Progenitor cell of endocrine pancreas (in vitro differentiated cells): ENCODE results near the gene TADA3. TPM values are rescaled to one million over a fixed set of nuclear protein-coding genes. Genes with fewer than 3 reads are reported as not detected.

ENCODE experiments used
- DNase-seq: peaks from one replicate; pipeline ENCODE4 v3.0.0; 2021; ENCODE audit warnings: low spot score; ENCODE audit not compliant: unreplicated experiment
- H3K27ac Mint-ChIP-seq: 2 replicates; pipeline ENCODE4 v1.8.0; 2021; ENCODE audit warnings: mild to moderate bottlenecking, moderate library complexity, mixed read lengths
- H3K27me3 Mint-ChIP-seq: 2 replicates; pipeline ENCODE4 v1.8.0; 2021; ENCODE audit warnings: mixed read lengths
- H3K36me3 Mint-ChIP-seq: 2 replicates; pipeline ENCODE4 v1.8.0; 2022; ENCODE audit warnings: mixed read lengths; ENCODE audit not compliant: insufficient read depth
- H3K4me1 Mint-ChIP-seq: 2 replicates; pipeline ENCODE4 v1.8.0; 2021; ENCODE audit warnings: low read depth, mixed read lengths
- H3K4me3 Mint-ChIP-seq: 2 replicates; pipeline ENCODE4 v1.8.0; 2021; ENCODE audit warnings: low read depth, mild to moderate bottlenecking, moderate library complexity, mixed read lengths
- H3K9me3 Mint-ChIP-seq: 2 replicates; pipeline ENCODE4 v1.8.0; 2021; ENCODE audit warnings: low read depth, mixed read lengths
- CTCF ChIP-seq: fragments of 200-600 bp; sonication (generic); IDR thresholded peaks from one replicate; pipeline ENCODE4 v1.5.0; 2021; ENCODE audit warnings: antibody characterized with exemption, mild to moderate bottlenecking; ENCODE audit not compliant: unreplicated experiment
- total RNA-seq: library from RNA; stranded (reverse); gene quantifications from 2 replicates; pipeline ENCODE4 v1.2.1, GENCODE V29; 2021

Gene TADA3
- total RNA-seq, 1 donor from 2014 or later, result 70.8 TPM

- TF ChIP-seq CTCF, result no peak
- no peaks in the 10 kb centered on the region for H3K4me1 Mint-ChIP-seq
- no peak overlapping the region for H3K27ac Mint-ChIP-seq
- no peak for DNase-seq
- no peak overlapping the region for H3K4me3 Mint-ChIP-seq
- H3K27me3 Mint-ChIP-seq, result no peaks in the 10 kb centered on the region
- no peaks in the 10 kb centered on the region for H3K9me3 Mint-ChIP-seq
- H3K36me3 Mint-ChIP-seq, result peaks cover 10% of the 10 kb centered on the region
Measured at GRCh38 chr3:9739181-9739580, 53.1 kb downstream of the TADA3 start.

- H3K27ac Mint-ChIP-seq, result no peak overlapping the region
Measured at GRCh38 chr3:9736831-9737230, 55.4 kb downstream of the TADA3 start.

GRCh38 chr3:9732740-9733115, 59.5 kb downstream of the TADA3 start:
- H3K27ac Mint-ChIP-seq, result peak overlapping the region; percentile 88
- peaks cover 3% of the 10 kb centered on the region for H3K27me3 Mint-ChIP-seq
- H3K36me3 Mint-ChIP-seq, result peaks cover 2% of the 10 kb centered on the region
- peaks cover 13% of the 10 kb centered on the region for H3K4me1 Mint-ChIP-seq
- no peaks in the 10 kb centered on the region for H3K9me3 Mint-ChIP-seq
- H3K4me3 Mint-ChIP-seq, result peak overlapping the region; percentile 96
- TF ChIP-seq CTCF, result no peak
- no peak for DNase-seq

More at GRCh38 chr3:9736831-9737230, 55.4 kb downstream of the TADA3 start:
- Mint-ChIP-seq H3K9me3 (no peaks in the 10 kb centered on the region), H3K4me1 (peaks cover 9% of the 10 kb centered on the region), H3K4me3 (no peak overlapping the region), H3K27me3 (no peaks in the 10 kb centered on the region), H3K36me3 (peaks cover 9% of the 10 kb centered on the region)
- TF ChIP-seq CTCF, result no peak
- DNase-seq, result no peak

- TF ChIP-seq CTCF, result no peak
- peak overlapping the region; percentile 88 for H3K27ac Mint-ChIP-seq
- DNase-seq, result no peak
- H3K27me3 Mint-ChIP-seq, result peaks cover 8% of the 10 kb centered on the region
- H3K4me1 Mint-ChIP-seq, result peaks cover 13% of the 10 kb centered on the region
- H3K9me3 Mint-ChIP-seq, result no peaks in the 10 kb centered on the region
- peaks cover 2% of the 10 kb centered on the region for H3K36me3 Mint-ChIP-seq
- H3K4me3 Mint-ChIP-seq, result peak overlapping the region; percentile 96
Measured at GRCh38 chr3:9732080-9732739, 60.1 kb downstream of the TADA3 start.

GRCh38 chr3:9731206-9732079, 60.8 kb downstream of the TADA3 start, which contains the start of gene BRPF1:
TSS of gene BRPF1 (plus strand) at chr3:9731735. CDS start at chr3:9734141, 2,406 bp downstream.
- Mint-ChIP-seq H3K27me3 (peaks cover 15% of the 10 kb centered on the region), H3K9me3 (no peaks in the 10 kb centered on the region), H3K27ac (peak within 1 kb of the TSS; percentile 100), H3K4me1 (peaks cover 13% of the 10 kb centered on the region), H3K36me3 (peaks cover 2% of the 10 kb centered on the region), H3K4me3 (peak within 1 kb of the TSS; percentile 96)
- peak; percentile 98 for DNase-seq
- no peak for TF ChIP-seq CTCF
